Measurements from ENCODE around the gene ABLIM3. TPM values are rescaled to one million over a fixed set of nuclear protein-coding genes. Genes with fewer than 3 reads are reported as not detected.

ABLIM3 gene
- total and polyA plus RNA-seq, 11 donors: 43.2 to 175 (median 97.8) TPM

DNA sequence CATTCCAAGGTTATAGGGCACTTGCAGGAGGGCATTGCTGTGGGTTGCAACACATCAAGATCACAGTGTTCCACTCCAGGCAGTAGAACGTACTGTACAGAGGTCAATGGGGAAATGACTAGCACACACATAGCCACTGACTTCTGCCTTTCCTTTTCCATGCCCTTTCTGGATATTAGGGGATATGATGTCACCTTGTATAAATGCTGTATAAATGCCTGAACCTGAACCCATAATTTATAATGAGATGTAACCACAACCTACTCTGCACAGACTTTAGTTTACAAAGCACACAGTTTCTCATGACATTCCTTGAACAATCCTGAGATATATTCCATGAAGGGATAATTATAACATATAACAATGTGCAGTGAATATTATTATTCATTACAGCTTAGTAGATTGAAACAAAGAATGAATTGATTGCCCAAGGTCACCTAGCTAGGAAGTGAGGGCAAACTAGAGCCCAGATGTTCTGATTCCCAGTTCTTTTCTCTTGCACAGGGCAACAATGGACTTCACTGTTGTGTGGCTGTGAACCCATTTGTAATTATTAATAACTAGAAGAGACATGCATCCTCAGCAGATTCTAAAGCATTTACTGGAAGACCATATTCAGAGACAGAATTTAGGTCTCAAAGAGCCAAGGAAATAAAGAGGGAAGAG, 5.6 kb upstream of the ABLIM3 start:
- H3K9me3 ChIP-seq: no peaks in the 10 kb centered on the region
- intact Hi-C loops (cut with DNase I): loop anchor here in 4 of 10 donors (2.0 to 10.0 kb wide), 4 partner anchors 87 to 239 kb away; partner anchors contain the start of genes GRPEL2 (in 1 of the 4) and IL17B (in 1 of the 4)
- H3K36me3 ChIP-seq: no peaks in the 10 kb centered on the region
- ATAC-seq (peak; percentile 36 to 70 (median 58)), DNase-seq (no peak)
- WGBS, 4 donors: 30 to 65% (median 46%) methylated on average over 1 of the region's 1 CpG
- no peak overlapping the region for H3K4me3 ChIP-seq
- TF ChIP-seq POLR2A (IDR thresholded peaks at IDR 0.05): no peak
- TF ChIP-seq, protein P1, sequence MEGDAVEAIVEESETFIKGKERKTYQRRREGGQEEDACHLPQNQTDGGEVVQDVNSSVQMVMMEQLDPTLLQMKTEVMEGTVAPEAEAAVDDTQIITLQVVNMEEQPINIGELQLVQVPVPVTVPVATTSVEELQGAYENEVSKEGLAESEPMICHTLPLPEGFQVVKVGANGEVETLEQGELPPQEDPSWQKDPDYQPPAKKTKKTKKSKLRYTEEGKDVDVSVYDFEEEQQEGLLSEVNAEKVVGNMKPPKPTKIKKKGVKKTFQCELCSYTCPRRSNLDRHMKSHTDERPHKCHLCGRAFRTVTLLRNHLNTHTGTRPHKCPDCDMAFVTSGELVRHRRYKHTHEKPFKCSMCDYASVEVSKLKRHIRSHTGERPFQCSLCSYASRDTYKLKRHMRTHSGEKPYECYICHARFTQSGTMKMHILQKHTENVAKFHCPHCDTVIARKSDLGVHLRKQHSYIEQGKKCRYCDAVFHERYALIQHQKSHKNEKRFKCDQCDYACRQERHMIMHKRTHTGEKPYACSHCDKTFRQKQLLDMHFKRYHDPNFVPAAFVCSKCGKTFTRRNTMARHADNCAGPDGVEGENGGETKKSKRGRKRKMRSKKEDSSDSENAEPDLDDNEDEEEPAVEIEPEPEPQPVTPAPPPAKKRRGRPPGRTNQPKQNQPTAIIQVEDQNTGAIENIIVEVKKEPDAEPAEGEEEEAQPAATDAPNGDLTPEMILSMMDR (IDR thresholded peaks at IDR 0.05): no peak
- H3K4me1 ChIP-seq: peaks cover 0 to 51% (median 24%) of the 10 kb centered on the region in 12 donors
- peak overlapping the region in 9 of 12 donors; percentile 9 to 95 (median 67) for H3K27ac ChIP-seq
- no peaks in the 10 kb centered on the region for H3K27me3 ChIP-seq

DNA sequence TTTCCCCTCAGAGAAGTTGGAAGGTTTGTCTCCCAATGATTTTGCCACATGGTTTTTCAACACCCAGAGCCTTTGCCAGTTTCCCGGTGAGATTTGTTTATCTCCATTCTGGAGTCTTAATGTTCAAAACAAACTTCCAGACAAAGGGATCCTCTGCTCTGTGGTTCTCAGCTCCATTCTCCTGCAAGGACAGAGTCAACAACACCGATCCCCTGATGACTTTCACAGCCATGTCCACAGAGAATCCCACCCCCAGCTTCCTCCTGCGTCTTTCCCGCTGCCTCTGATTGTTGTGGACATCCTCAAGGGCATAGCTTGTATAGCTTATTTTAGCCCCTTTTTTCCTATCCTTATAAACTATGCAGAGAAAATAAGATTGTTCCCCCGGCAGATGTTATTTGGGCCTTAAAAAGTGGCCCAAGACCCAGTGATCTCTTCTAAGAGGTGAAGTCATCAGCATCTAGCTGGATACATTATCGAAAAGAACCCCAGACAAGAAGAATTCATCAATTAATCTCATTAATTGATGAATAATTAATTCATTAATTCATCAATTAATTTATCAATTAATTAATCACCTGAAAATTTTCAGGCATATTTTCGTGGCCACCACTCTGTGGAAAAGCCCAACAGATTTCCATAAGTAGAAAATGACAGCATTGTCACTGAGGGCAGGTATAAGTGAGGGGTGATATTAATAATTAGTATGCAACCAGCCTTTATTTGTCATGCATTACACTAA, 2.9 kb upstream of the ABLIM3 start:
- peak overlapping the region; percentile 20 to 95 (median 68) for H3K27ac ChIP-seq

DNA sequence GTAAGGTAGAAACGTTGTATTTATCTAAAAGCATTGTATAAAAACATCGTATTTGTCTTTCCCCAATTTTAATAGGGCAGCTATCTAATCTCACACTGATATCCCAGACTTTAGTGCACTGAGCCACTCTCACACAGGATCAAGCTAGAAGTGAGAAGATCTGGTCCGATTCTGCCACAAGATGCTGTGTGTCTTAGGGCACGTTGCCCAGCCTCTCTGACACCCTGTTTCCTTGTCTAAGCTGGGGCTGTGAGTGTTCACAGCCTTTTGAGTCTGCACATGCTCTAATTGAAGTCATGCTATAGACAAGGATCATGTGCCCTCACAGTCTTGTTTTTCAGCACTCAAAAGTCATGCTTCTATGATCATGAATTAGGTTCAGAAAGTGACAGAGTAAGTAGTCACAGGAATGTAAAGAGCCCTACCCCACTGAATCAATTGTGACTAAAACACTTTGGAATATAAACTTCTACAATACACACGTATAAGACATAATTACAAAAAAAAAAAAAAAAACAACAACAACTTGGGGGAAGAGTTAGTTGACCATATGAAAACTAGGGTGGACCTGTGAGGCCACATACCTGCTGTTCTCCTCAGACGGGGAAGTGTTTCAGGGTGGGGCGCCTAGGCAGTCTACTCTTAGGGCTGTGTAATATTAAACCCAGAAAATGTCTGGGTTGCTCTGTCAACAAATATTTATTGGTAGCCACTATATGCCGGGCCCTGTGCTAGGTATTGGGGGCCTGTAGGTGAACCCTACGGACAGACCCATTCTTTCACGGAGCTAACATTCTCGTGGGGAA, 893 bp upstream of the ABLIM3 start:
- Histone ChIP-seq H3K27me3 (no peaks in the 10 kb centered on the region), H3K36me3 (no peaks in the 10 kb centered on the region), H3K27ac (peak overlapping the region in 10 of 12 donors; percentile 78 to 97 (median 94)), H3K4me3 (no peak overlapping the region), H3K9me3 (no peaks in the 10 kb centered on the region), H3K4me1 (peaks cover 0 to 64% (median 33%) of the 10 kb centered on the region in 12 donors)
- no peak for ATAC-seq
- 84 to 89% (median 86%) methylated on average over 11 of the region's 11 CpGs for WGBS, 4 donors
- TF ChIP-seq POLR2A (IDR thresholded peaks at IDR 0.05): no peak
- TF ChIP-seq, protein P1 (IDR thresholded peaks at IDR 0.05): no peak
- no peak for DNase-seq
- intact Hi-C loops (cut with DNase I): loop anchor here in 8 of 10 donors (1.0 to 10.0 kb wide), 7 partner anchors 37 to 434 kb away; no protein-coding TSS in a partner anchor

More for the DNA sequence above, 2.9 kb upstream of the ABLIM3 start:
- DNase-seq: peak in 1 of 5 donors; percentile 56
- Histone ChIP-seq H3K9me3 (no peaks in the 10 kb centered on the region), H3K36me3 (no peaks in the 10 kb centered on the region), H3K27me3 (no peaks in the 10 kb centered on the region), H3K4me3 (no peak overlapping the region), H3K4me1 (peaks cover 0 to 64% (median 31%) of the 10 kb centered on the region in 12 donors)
- WGBS, 4 donors: 55 to 68% (median 62%) methylated on average over 7 of the region's 7 CpGs
- peak in 1 of 4 donors; percentile 56 for ATAC-seq
- TF ChIP-seq, protein P1 (IDR thresholded peaks at IDR 0.05): no peak
- TF ChIP-seq POLR2A (IDR thresholded peaks at IDR 0.05): no peak
- intact Hi-C loops (cut with DNase I): loop anchor here in 3 of 10 donors (5.0 to 10.0 kb wide), 3 partner anchors 89 to 236 kb away; partner anchors contain the start of genes GRPEL2 (in 1 of the 3) and IL17B (in 1 of the 3)
